Measurements from ENCODE around the gene BCL7C.

The BCL7C gene

GRCh38 chr16:30896889-30897733, 3.2 kb upstream of the BCL7C start:
- Histone ChIP-seq H3K4me1 (ENCODE audit: insufficient read depth, low read length, poor library complexity, severe bottlenecking) (peaks cover 33% of the 10 kb centered on the region), H4K20me1 (ENCODE audit: insufficient read depth, low read length, poor library complexity, severe bottlenecking) (peaks cover 6% of the 10 kb centered on the region), H3K36me3 (ENCODE audit: insufficient read depth, low read length) (no peaks in the 10 kb centered on the region), H3K27me3 (ENCODE audit: insufficient read depth, low read length, poor library complexity, severe bottlenecking) (no peaks in the 10 kb centered on the region), H3F3A (ENCODE audit: low read depth) (peaks cover 15% of the 10 kb centered on the region; the same call in 1 of the 2 replicates), H3K4me2 (ENCODE audit: low read depth, low read length, poor library complexity, severe bottlenecking) (peak overlapping the region; percentile 46), H3K9me3 (ENCODE audit: insufficient read depth, low read depth, low read length) (no peaks in the 10 kb centered on the region), H3K79me2 (ENCODE audit: insufficient read depth, low read length) (peaks cover 13% of the 10 kb centered on the region), H3K9ac (ENCODE audit: low read depth, low read length, poor library complexity, severe bottlenecking) (peak overlapping the region; percentile 41), H3K4me3 (ENCODE audit: low read length, poor library complexity, severe bottlenecking) (peak overlapping the region; percentile 46), H2AFZ (ENCODE audit: low read length) (peak overlapping the region; percentile 75), H3K9me2 (replicated peaks; ENCODE audit: low read depth, low read length) (no peaks in the 10 kb centered on the region)
- no peak for TF ChIP-seq EZH2phosphoT487 (IDR thresholded peaks at IDR 0.05; ENCODE audit: borderline replicate concordance)
- no peak for TF ChIP-seq CTCF (conservative IDR thresholded peaks at IDR 0.05; ENCODE audit: low read length)

DNA sequence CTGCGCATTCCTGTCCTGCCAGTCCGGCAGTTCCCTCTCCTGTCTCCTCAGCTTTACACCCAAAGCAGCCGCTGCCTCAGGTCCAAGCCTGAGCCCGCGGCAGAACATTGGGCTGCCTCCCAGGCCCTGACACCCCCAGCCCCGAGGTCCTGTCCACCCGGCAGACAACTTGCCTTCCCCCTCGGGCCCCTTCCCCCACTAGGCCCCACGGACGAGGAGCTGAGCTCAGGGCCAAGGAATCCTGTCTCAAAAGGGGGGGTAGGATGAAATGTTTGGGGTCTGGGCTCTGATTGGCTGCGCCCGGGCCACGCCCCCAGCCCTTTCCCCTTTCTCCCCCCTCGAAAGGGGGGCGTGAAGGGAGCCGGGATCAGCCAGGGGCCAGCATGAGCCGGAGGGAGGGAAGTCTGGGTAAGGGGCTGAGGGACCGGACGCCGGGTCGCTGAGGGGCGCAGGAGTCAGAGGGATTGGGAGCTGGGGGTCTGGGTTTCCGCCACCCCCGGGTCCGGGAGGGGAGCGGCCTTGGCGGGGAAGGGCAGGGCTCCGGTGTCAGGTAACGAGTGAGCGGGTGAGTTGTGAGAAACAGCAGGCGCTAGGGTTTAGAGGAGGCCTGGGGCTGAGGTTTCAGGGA, 2.5 kb upstream of the BCL7C start, which contains the start of gene CTF1:
TSS of gene CTF1 (plus strand) at position 354 of the 628 bp plus-strand sequence. CDS start at position 384, 30 bp downstream.
- Histone ChIP-seq H2AFZ (ENCODE audit: low read length) (peak within 1 kb of the TSS; percentile 75), H3K79me2 (ENCODE audit: insufficient read depth, low read length) (peaks cover 13% of the 10 kb centered on the region), H3K4me3 (ENCODE audit: low read length, poor library complexity, severe bottlenecking) (peak within 1 kb of the TSS; percentile 46), H4K20me1 (ENCODE audit: insufficient read depth, low read length, poor library complexity, severe bottlenecking) (peaks cover 6% of the 10 kb centered on the region), H3K9ac (ENCODE audit: low read depth, low read length, poor library complexity, severe bottlenecking) (peak within 1 kb of the TSS; percentile 41), H3K4me2 (ENCODE audit: low read depth, low read length, poor library complexity, severe bottlenecking) (peak within 1 kb of the TSS; percentile 46), H3K27me3 (ENCODE audit: insufficient read depth, low read length, poor library complexity, severe bottlenecking) (no peaks in the 10 kb centered on the region), H3K9me2 (replicated peaks; ENCODE audit: low read depth, low read length) (no peaks in the 10 kb centered on the region), H3K36me3 (ENCODE audit: insufficient read depth, low read length) (no peaks in the 10 kb centered on the region), H3F3A (ENCODE audit: low read depth) (peaks cover 15% of the 10 kb centered on the region; the same call in 1 of the 2 replicates), H3K4me1 (ENCODE audit: insufficient read depth, low read length, poor library complexity, severe bottlenecking) (peaks cover 30% of the 10 kb centered on the region), H3K9me3 (ENCODE audit: insufficient read depth, low read depth, low read length) (no peaks in the 10 kb centered on the region)
- TF ChIP-seq EZH2phosphoT487 (IDR thresholded peaks at IDR 0.05; ENCODE audit: borderline replicate concordance): no peak
- no peak for TF ChIP-seq CTCF (conservative IDR thresholded peaks at IDR 0.05; ENCODE audit: low read length)

DNA sequence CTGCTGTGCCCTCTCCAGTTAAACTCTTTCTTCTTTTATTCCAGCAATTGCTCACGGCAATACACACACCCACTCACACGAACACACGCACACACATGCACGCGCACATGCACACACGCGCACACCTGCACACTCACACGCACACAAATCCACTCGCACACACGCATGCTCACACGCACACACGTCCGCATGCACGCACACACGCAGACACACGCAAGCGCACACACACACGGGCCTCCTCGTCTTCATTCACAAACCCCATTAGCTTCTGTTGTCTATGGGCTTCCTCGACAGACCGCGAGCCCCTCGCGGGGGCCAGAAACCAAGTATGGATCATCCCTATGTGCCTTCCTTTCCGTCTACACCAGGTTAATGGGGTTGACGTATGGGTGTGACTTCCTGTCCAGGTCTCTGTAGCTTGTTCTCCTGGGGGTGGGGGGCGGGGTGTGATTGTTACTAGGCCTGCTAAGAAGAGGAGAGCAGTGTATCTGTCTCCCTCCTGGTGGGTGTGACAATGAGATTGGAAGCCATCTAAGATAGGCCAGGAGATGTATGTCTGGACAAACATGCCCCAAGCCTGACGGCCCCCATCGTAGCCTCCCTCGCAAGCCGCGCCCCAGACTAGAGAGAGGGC, 1.9 kb upstream of the BCL7C start:
- Histone ChIP-seq H3K4me3 (ENCODE audit: low read length, poor library complexity, severe bottlenecking) (no peak overlapping the region), H3K9me3 (ENCODE audit: insufficient read depth, low read depth, low read length) (no peaks in the 10 kb centered on the region), H3K4me2 (ENCODE audit: low read depth, low read length, poor library complexity, severe bottlenecking) (no peak overlapping the region), H3K4me1 (ENCODE audit: insufficient read depth, low read length, poor library complexity, severe bottlenecking) (peaks cover 27% of the 10 kb centered on the region), H3F3A (ENCODE audit: low read depth) (peaks cover 15% of the 10 kb centered on the region; the same call in 1 of the 2 replicates), H3K36me3 (ENCODE audit: insufficient read depth, low read length) (no peaks in the 10 kb centered on the region), H3K9ac (ENCODE audit: low read depth, low read length, poor library complexity, severe bottlenecking) (no peak overlapping the region), H3K9me2 (replicated peaks; ENCODE audit: low read depth, low read length) (no peaks in the 10 kb centered on the region), H3K27me3 (ENCODE audit: insufficient read depth, low read length, poor library complexity, severe bottlenecking) (no peaks in the 10 kb centered on the region), H3K79me2 (ENCODE audit: insufficient read depth, low read length) (peaks cover 13% of the 10 kb centered on the region), H2AFZ (ENCODE audit: low read length) (no peak overlapping the region), H4K20me1 (ENCODE audit: insufficient read depth, low read length, poor library complexity, severe bottlenecking) (peaks cover 6% of the 10 kb centered on the region)
- TF ChIP-seq CTCF (conservative IDR thresholded peaks at IDR 0.05; ENCODE audit: low read length): no peak
- no peak for TF ChIP-seq EZH2phosphoT487 (IDR thresholded peaks at IDR 0.05; ENCODE audit: borderline replicate concordance)

All from Loucy (cell line).